ENCODE results near the gene FSTL1. TPM values are rescaled to one million over a fixed set of nuclear protein-coding genes. Genes with fewer than 3 reads are reported as not detected.

The FSTL1 gene
- total and polyA plus RNA-seq, 2 of the 8 experiments (the other 6 are each of a cell fraction or from before 2014, with no cell fraction given): 158 to 516 TPM

- CTCF ChIA-PET (ENCODE audit: partially characterized antibody): interaction anchor here (0.6 to 23.6 kb wide), 7 partner anchors 9 to 610 kb away, joined by 4 to 294 read pairs (median 5); partner anchors contain the start of gene FSTL1
- H3K4me1 ChIP-seq (replicated peaks in 1 of 4; ENCODE audit: control insufficient read depth in 3 of 4, insufficient read depth in 4 of 4, low read length in 3 of 4): peaks cover 0 to 15% (median 12%) of the 10 kb centered on the region in 4 experiments; a peak in 6 of 7 replicates
- TF ChIP-seq POLR2AphosphoS5 (IDR thresholded peaks at IDR 0.05; ENCODE audit: low read depth, low read length) (no peak), HDAC6 (IDR thresholded peaks at IDR 0.05; ENCODE audit: low read depth, low read length) (no peak), RFX5 (IDR thresholded peaks at IDR 0.05; ENCODE audit: borderline replicate concordance, low read depth, low read length) (no peak), RAD21 (IDR thresholded peaks at IDR 0.05 in 1 of 2, conservative IDR thresholded peaks at IDR 0.05 in 1 of 2; ENCODE audit: low read depth in 2 of 2, low read length in 2 of 2) (no peak), SAP30 (IDR thresholded peaks at IDR 0.05; ENCODE audit: insufficient read depth, insufficient replicate concordance, low read length) (no peak), RXRA (IDR thresholded peaks at IDR 0.05; ENCODE audit: insufficient read depth, low read depth, low read length) (no peak), ATF3 (IDR thresholded peaks at IDR 0.05; ENCODE audit: insufficient read depth, low read depth, low read length) (no peak), JUND (IDR thresholded peaks at IDR 0.05; ENCODE audit: low read length) (no peak), CREB1 (IDR thresholded peaks at IDR 0.05) (no peak), BRCA1 (IDR thresholded peaks at IDR 0.05; ENCODE audit: low read depth, low read length) (no peak), SUZ12 (IDR thresholded peaks at IDR 0.05; ENCODE audit: low read length) (no peak), KDM1A (IDR thresholded peaks at IDR 0.05; ENCODE audit: borderline replicate concordance, low read length) (no peak), NANOG (IDR thresholded peaks at IDR 0.05; ENCODE audit: insufficient read depth, low read depth, low read length, poor library complexity, severe bottlenecking) (no peak)
Observed at GRCh38 chr3:120429921-120430361, 20.9 kb downstream of the FSTL1 start.

More at GRCh38 chr3:120429921-120430361, 20.9 kb downstream of the FSTL1 start:
- Histone ChIP-seq H4K5ac (ENCODE audit: insufficient read length, low read depth, low read length) (no peak overlapping the region), H2BK12ac (ENCODE audit: low read depth, low read length) (no peak overlapping the region; the same call in 1 of the 2 replicates), H3K23me2 (ENCODE audit: low read depth, low read length) (no peaks in the 10 kb centered on the region), H3K4me2 (ENCODE audit: insufficient read depth in 1 of 2, low read depth in 2 of 2, low read length in 2 of 2) (no peak overlapping the region), H3K79me1 (ENCODE audit: low read depth, low read length) (no peaks in the 10 kb centered on the region; the same call in none of the 2 replicates), H3K9ac (replicated peaks in 1 of 4; ENCODE audit: extremely low read depth in 1 of 4, low read depth in 3 of 4, low read length in 3 of 4) (no peak overlapping the region), H3K4ac (replicated peaks; ENCODE audit: insufficient read length, low read depth, low read length) (no peak overlapping the region), H3K56ac (replicated peaks; ENCODE audit: insufficient read length, low read depth, low read length) (no peak overlapping the region), H3K4me3 (ENCODE audit: extremely low read depth in 1 of 4, insufficient read depth in 2 of 4, low read depth in 3 of 4, low read length in 4 of 4) (no peak overlapping the region), H2BK15ac (ENCODE audit: low read length) (no peak overlapping the region), H2AK5ac (ENCODE audit: low read depth, low read length) (no peak overlapping the region), H3K36me3 (ENCODE audit: control insufficient read depth in 2 of 4, insufficient read depth in 4 of 4, low read length in 3 of 4) (peaks cover 0 to 25% (median 11%) of the 10 kb centered on the region in 4 experiments; a peak in 7 of 8 replicates), H3K9me3 (ENCODE audit: insufficient read depth in 2 of 2, low read depth in 1 of 2, low read length in 1 of 2) (no peaks in the 10 kb centered on the region), H3K27ac (ENCODE audit: low read depth, low read length) (no peak overlapping the region), H3K18ac (ENCODE audit: extremely low read depth, low read length) (no peak overlapping the region), H4K91ac (replicated peaks; ENCODE audit: insufficient read length, low read length) (no peak overlapping the region), H4K8ac (ENCODE audit: extremely low read depth, insufficient read depth, low read length) (no peak overlapping the region), H2BK20ac (ENCODE audit: low read length) (no peak overlapping the region), H3K23ac (ENCODE audit: insufficient read length) (no peak overlapping the region), H2AFZ (ENCODE audit: low read length) (no peak overlapping the region), H2BK120ac (replicated peaks; ENCODE audit: low read depth, low read length) (no peak overlapping the region), H3K79me2 (ENCODE audit: control insufficient read depth in 1 of 2, insufficient read depth in 2 of 2, low read length in 2 of 2) (peaks cover 0 to 72% of the 10 kb centered on the region in 2 experiments; a peak in 2 of 4 replicates), H3K14ac (ENCODE audit: insufficient read length) (no peak overlapping the region), H4K20me1 (replicated peaks in 1 of 2; ENCODE audit: control insufficient read depth in 1 of 2, insufficient read depth in 2 of 2, low read length in 2 of 2) (peaks cover 3 to 7% of the 10 kb centered on the region in 2 experiments), H3K27me3 (replicated peaks in 1 of 4; ENCODE audit: control insufficient read depth in 3 of 4, extremely low read depth in 1 of 4, insufficient read depth in 3 of 4, low read length in 3 of 4) (no peaks in the 10 kb centered on the region), H2BK5ac (ENCODE audit: low read depth, low read length) (no peak overlapping the region)
- WGBS, 2 experiments (ENCODE audit: extremely low coverage in 1 of 2, insufficient coverage in 1 of 2, insufficient read length in 1 of 2, insufficient replicate concordance in 2 of 2, low coverage in 1 of 2, low lambda C conversion rate in 2 of 2, missing lambda C conversion rate in 1 of 2): 88% methylated on average over 1 of the region's 1 CpG; no CpG with 5 or more reads in 1 of the 2 experiments
- POLR2A ChIA-PET (ENCODE audit: partially characterized antibody): interaction anchor here (2.0 to 21.2 kb wide), 2 partner anchors 11 kb away, joined by 6 to 299 read pairs; partner anchors contain the start of gene FSTL1
- no peak for DNase-seq (ENCODE audit: low read depth in 1 of 2, low spot score in 2 of 2)
- no peak for FAIRE-seq
